CD4-positive, alpha-beta T cell treated with Interleukin-17A for 4 hours (primary cell): ENCODE results near the gene KASH5.
"Not testable (repeated sequence)": the region's sequence is repeated elsewhere in the genome, so short reads cannot be mapped to it uniquely, and the experiment has no call there.

Source experiments
- DNase-seq: peaks from one replicate; pipeline ENCODE4 v3.0.0-alpha.2; 2020; ENCODE audit warnings: mixed read lengths

The KASH5 gene

DNA sequence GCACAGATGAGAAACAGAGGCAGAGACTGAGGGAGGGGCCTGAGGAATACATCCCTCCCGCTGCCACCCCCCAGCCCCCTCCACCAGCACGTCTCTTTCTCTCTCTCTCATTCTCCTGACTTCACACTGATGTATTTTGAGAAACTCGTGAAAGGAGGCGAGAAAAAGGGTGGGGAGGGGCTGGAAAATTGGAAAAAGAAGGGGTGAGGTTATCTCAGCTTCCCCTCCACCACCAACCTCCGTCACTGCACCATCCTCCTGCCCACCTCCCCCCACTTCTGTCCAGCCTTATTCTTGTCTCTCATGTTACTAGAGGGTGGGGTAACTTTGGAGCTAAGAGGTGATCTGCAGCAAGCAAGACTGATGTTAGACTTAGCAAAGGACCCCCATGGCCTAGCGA is 51.8 kb downstream of the KASH5 start:
- no peak for DNase-seq

DNA sequence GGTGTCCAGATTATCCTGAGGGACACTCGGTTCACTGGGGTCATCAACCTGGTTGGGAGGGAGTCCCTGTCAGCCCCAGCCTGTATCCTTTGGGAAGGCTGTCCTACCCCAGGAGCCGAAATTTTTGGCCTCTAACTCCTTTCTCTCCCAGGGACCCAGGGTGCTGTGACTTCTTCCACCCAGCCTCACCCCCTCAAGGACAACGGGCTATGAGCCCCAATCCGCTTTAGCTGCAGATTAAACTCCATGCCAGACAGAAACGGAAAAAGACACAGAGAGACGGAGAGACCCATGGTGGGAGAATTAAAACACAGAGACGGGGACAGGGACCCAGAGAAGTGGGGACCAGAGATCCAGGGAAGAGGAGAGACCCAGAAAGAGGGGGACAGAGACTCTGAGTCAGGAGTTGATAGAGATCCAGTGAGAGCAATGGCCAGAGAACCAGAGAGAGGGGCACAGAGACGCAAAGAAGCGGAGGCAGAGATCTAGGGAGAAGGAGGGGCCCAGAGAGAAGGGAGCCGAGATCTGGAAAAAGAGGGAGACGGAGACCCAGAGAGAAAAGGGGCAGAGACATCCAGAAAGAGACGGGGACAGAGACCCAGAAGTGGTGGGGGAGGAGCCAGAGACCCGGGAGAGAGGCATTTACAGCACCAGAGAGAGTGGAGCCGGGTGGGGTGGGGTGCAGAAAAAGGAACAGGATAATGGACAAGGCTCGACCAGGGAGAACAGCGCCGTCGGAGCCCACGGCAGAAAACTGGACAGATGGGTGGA is 52.6 kb downstream of the KASH5 start:
- no peak for DNase-seq

DNA sequence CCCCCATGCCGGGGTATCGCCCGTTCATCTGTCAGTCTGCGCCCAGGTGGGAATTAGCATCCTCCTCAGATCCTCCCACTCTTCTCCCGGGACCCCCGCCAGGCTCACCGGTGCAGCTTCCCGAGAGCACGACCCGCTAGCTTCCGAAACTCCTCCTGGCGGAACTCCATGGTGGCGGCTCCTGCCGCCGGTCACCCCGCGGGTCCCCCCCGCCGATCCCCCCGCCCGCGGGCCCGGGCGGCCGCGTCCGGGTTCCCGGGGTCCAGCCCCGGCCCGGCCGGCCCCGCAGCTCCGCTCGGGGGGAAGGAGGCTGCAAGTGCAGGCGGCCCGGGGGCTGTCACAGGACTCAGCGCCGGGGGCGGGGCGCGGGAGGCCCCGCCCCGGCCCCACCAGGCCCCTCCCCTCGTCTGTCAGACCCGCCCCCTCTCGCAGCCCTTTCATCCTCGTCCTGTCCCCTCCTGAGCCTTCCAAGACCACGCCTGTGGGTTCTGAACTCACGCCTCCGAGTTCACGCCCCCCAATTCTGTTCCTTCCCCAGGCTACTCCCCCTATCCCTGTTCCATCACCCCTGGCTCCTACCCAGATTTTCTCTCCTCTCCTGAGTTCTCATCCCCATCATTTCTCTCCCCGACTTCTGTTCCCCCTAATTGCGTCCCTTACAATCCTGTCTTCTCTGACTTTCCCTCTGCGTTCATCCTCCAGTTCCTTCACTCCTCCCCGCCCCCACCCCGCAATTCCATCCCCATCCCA is 53.3 kb downstream of the KASH5 start, which contains the start of gene SLC17A7:
TSS of gene SLC17A7 (minus strand) at position 318 of the 750 bp plus-strand sequence. CDS start at position 170, 148 bp downstream.
- DNase-seq = peak; percentile 54

DNA sequence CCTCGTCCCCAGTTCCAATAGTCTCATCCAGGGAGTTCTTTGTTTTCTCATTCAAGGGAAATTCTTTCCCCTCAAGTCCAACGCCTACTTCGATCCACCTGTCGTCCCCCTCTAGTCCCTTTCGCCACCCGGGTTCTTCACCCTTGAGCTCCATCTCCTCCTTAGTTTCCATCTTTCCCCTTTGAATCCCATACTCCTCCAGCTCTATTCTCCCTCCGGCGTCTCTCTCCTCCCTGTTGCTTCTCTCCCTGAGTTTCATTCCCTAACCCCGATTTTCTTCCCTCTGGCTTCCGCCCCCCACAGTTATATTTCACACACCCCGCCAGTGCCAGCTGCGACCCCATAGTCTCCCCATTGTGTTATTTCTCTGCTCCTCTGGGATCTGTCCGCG is 53.9 kb downstream of the KASH5 start:
- DNase-seq = no peak

DNA sequence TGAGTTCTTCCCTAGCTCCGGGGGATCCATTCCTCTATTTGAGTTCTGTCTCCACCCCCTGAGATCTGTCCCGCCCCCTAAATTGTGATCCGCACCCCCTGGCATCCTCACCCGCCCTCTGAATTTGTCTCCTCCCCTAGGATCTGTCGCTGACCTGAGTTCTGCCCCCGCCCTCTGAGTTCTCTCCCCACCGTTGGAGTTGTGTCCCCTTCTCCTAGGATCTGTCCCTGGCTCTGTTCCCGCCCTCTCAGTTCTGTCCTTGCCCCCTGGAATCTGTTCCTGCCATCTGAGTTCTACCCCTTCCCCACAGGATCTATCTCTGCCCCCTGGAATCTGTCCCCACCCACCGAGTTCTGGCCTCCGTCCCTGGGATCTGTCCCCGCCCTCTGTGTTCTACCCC is 54.3 kb downstream of the KASH5 start:
- DNase-seq = peak; percentile 25

DNA sequence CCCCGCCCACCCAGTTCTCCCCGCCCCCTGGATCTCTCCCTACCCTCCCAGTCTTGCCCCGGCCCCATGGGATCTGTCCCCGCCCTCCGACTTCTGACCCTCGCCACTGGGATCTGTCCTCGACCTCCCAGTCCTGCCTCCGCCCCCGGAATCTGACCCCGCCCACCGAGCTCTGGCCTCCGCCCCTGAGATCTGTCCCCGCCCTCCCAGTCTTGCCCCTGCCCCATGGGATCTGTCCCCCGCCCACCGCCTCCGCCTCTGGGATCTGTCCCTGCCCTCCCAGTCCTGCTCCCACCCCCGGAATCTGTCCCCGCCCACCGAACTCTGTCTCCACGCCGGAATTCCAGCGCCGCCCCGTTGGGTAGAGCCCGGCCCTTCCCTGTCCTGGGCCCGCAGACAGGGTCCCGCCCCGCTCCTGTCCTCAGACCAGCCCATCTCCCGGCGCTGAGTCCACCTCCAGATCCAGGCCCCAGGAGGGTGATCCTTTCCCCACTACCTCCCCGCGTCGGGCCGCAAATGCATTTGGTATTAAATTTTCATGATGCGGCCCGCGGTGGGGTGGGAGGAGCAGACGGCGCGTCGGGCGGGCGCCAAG is 54.8 kb downstream of the KASH5 start:
- peak; percentile 72 for DNase-seq

DNA sequence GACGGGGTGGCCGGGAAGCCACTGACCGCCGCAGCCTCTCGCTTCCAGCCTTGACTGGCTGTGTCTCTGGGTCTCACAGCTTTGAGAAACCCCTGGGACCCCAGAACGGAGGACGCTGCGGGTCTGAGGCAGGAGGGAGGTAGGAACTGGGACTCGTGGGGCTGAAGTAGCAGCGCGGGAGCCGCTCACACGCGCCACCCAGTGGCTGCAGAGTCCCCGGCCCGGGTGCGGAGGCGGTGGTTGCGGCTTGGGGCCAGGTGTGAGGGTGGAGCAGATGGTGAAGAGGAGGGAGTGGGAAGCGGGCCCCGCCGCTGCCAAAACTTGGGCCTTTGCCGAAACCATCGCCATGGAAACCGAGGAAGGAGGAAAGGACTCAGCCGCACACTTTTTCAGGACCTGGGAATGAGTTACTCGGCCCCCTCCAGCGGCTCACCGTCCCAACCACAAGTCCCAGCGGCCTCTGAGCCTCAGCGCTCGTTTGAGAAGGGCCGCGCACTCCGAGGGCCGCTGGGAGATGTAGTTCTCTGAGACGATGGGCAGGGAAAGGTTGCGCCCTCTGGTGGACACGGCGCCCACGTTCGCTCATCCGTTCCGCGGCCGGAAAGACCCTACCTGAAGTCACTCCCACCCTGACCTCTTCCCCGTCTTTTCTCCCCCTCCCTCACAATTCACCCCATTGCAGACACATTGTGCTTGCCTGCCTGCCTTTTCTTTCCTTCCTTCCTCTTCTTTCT is 55.5 kb downstream of the KASH5 start:
- peak; percentile 95 for DNase-seq

DNA sequence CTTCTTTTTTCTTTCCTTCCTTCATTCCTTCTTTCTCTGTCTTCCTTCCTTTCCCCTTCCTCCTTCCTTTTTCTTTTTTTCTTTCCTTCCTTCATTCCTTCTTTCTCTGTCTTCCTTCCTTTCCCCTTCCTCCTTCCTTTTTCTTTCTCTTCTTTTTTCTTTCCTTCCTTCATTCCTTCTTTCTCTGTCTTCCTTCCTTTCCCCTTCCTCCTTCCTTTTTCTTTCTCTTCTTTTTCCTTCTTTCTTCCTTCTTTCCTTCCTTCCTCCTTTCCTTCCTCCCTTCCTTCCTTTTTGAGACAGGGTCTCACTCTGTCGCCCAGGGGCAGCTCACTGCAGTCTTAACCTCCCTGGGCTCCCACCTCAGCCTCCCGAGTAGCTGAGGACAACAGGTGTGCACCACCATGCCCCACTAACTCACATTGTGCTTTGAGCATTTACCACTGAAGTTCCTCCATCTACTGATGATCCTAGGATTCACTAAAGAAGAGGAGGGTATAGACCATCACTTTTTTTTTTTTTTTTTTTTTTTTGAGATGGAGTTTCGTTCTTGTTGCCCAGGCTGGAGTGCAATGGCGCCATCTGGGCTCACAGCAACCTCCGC is 56.2 kb downstream of the KASH5 start:
- DNase-seq = not testable (repeated sequence)

DNA sequence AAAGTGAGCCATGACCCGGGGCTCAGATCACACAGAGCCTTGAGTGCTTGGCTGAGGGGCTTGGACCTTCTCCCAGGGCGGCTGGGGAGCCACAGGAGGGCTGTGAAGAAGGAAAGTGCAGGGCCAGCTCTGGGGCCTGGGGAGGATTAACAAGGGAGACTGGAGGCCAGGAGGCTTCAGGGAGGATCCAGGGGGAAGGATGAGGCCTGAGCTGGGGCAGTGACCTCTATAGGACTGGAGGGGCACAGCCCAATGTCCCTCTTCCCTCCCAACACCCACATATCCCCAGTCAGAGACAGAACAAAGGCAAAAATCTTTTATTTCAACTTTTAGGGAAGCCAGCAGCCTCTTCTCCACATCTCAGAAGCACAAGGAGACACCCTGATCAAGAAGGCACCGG is 57.9 kb downstream of the KASH5 start:
- DNase-seq = no peak

DNA sequence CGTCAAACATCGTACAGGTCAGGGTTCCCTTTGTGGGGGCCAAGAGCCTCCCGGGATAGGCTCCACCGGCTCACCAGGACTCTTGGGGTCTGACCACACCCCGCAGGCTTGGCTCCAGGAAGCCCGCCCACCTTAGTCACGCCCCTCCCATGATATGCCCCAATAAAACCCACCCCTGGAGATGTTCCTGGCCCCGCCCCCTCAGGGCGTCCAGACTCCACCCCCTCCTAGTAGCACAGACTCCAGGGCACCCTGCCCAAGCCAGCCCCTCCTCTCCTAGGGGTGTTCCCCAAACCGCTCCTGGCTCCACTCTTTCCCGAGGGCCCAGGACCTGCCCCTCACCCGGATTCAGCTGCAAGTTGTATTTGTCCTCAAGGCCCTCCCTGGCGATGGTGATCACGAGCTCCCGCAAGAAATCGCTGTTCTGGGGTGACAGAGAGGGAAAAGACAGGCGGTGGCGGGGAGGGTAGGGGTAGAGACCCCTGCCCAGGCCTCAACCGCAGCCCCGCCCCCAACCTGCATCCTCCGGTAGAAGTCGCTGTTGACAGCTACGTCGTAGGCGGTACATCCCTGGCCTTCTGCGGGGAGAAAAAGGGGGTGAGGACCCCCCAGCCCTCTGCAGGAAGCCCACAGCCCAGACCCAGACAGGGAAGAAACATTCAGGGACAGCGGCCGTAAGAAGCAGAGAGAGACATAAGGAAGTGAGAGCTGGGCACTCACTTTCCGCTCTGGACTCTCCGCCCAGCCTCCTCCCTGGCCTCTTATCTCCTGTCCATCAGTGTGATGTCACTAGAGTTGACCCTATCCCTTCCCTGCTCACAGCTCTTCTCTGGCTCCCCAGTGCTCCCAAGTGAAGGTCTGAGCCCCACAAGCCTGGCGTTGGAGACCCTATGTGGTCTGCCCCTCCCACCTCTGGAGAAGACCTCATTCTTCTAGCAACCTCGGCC is 59.7 kb downstream of the KASH5 start:
- DNase-seq = peak; percentile 31

DNA sequence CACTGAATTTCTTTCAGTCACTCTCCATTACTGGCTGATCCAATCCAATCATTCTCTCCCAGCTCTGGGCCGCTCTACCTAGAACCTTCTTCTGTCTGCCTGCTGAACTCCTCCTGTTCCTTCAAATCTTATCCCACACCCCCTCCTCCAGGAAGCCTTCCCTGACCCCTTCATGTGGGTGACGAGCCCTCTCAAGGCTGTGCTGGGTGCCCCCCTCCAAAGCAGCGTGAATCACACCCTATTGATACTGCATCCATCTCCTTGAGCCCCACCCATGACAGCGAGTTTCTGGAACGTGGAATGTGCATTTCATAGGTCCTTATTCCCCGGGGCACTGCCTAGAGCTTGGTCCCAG is 60.4 kb downstream of the KASH5 start:
- DNase-seq = no peak

DNA sequence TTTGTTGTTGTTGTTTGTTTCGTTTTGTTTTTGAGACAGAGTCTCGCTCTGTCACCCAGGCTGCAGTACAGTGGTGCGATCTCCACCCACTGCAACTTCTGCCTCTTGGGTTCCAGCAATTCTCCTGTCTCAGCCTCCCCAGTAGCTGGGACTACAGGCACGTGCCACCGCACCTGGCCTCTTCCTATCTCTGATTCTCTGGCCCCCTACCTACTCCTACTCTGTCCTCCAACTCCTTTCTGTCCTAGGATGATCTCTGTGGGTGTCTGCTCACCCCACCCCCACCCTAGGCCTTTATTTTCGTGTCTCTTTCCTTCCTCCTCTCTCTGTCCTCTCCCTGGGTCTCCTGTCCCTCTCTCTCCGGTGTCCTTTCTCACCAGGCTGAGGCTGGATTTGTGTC is 62.4 kb downstream of the KASH5 start:
- no peak for DNase-seq

DNA sequence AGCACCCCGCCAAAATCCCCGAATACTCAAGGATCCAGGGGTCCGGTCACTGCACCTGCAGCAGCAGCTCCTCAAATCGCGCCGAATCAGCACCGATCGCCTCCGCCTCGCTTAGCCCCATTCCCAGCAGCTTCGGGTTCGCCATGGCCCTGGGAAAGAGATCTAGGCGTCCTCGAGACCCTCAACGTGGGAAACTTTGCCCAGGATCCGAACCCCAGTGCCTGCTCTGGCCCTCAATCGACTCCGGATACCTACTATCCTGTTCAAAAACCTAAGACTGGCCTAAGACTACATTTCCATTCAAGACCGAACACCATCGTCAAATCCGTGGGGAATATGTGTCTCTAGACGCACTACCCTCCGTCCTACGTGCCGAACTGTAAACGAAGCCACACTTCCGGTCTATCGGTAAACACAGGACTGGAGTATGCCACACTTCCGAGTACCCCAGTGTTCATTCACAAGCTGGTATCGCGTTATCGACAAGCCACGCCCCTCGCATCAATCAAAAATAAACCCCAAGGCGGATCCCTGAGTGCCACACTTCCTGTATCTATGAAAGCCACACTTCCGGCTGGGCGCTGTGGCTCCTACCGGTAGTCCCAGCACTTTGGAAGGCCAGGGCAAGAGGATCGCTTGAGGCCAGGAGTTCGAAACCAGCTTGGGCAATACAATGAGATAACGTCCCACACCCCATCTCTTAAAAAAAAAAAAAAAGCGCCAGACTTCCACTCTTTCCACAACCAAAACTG is 63.6 kb downstream of the KASH5 start, which contains the start of gene PIH1D1:
TSS of gene PIH1D1 (minus strand) at position 385 of the 752 bp plus-strand sequence. CDS start at position 145, 240 bp downstream.
- peak; percentile 96 for DNase-seq

DNA sequence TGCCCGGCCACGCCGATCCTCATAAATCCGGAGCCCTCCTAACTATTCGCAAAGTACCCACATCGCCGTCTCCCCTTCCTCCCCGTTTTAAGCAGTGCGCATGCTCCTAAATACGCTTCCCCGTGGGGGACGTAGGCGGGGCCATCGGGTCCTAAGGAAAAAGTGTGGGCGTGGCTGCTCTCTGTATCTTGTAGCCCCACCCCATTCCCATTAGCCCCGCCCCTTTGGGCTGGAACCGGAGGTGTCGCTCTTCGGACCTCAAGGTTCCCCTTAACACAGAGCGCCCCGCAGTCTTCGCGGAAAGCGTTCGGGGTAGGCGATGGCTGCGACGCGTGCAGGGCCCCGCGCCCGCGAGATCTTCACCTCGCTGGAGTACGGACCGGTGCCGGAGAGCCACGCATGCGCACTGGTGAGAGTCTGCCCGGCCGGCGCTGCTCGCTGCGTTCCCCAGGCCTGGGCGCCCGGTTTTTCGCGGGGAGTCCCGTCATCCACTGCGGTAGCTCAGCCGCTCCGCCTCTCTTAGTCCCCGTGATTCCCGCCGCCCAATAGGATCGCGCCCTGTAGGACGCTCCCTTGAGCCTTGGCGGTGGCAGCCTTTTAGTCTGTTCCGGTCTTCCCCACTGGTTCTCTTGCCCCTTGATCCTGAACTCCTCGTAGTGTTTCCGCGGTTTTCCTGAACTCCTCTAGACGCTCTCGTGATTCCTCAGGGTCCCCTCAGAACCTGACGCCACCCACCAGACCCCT is 65.1 kb downstream of the KASH5 start, which contains the start of gene ALDH16A1:
TSS of gene ALDH16A1 (plus strand) at position 213 of the 744 bp plus-strand sequence. CDS start at position 320, 107 bp downstream.
- DNase-seq = peak; percentile 97

DNA sequence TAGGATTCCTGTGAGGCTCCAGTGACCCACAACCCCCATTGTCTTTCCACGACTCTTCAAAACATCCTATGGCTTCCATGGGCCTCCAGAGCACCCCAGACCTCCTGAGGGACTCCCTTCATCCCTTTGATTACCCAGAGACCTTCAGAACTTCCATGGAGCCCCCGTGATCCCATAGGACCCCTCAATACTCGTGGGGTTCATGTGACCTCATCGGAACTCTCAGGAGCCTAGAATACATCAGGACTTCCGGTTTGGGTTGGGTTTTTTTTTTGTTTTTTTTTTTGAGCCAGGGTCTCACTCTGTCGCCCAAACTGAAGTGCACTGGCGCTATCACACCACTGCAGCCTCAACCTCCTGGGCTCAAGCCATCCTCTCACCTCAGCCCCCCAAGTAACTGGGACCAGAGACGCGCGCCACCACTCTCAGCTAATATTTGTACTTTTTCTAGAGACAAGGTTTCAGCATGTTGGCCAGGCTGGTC is 65.8 kb downstream of the KASH5 start:
- no peak for DNase-seq

DNA sequence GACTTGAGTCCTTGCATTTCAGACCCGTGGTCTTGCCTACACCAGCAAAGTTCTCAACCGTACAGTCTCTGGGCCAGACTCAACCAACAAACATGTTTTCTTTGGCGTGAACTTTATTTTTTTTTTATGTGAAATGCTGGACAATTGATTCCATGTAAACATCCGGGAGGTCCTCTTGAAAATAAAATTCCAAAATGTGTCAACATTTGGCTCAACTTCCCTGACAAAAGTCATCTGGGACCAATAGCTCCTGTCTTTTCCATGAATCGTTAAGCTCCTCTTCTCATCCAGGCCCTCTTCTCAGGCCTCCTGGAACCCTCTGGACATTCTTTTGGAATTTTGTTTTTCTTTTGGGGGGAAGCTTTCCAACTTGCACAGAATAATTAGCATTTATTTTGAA is 67.7 kb downstream of the KASH5 start:
- no peak for DNase-seq

DNA sequence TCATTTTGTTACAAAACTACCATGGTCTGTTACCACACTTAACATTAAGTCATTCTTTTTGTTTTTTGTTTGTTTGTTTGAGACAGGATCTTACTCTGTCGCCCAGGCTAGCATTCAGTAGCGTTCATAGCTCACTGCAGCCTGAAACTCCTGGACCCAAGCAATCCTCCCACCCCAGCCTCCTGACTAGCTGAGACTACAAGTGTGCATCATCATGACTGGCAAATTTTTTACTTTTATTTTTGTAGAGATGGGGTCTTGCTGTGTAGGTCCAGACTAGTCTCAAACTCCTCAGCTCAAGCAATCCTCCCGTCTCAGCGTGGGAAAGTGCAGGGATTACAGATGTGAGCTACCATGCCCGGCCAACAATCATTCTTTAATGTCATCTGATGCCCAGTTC is 68.3 kb downstream of the KASH5 start:
- no peak for DNase-seq

DNA sequence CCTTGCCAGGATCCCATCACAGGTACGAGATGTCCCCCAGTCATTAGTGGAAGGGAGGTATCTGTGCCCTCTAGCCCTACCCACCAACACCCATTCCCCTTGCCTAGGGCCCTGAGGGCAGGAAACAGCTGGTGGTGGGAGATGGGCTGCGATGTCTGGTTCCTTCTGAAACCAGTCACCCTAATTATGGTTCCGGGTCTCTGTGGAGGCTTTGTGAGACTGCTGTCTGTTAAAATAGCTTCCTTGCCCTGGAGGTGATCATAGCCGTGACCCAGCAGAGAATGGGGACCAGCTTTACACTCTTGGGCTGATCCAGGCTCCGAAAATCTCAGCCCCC is 70.5 kb downstream of the KASH5 start:
- DNase-seq = no peak

DNA sequence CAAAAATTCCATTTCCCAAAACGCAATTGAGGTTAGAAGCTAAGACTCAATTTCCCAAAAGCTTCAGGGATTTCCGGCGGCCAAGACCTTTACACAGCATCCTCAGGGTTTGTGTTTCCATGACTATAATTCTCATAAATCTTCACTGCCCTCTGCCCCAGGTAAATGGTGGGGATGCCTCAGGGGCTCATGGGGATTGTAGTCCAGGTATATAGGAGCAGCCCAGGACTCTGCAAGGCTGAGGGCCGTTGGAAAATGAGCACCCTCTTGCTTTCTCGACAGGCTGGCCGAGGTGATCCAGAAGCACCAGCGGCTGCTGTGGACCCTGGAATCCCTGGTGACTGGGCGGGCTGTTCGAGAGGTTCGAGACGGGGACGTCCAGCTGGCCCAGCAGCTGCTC is 71.3 kb downstream of the KASH5 start:
- no peak for DNase-seq

DNA sequence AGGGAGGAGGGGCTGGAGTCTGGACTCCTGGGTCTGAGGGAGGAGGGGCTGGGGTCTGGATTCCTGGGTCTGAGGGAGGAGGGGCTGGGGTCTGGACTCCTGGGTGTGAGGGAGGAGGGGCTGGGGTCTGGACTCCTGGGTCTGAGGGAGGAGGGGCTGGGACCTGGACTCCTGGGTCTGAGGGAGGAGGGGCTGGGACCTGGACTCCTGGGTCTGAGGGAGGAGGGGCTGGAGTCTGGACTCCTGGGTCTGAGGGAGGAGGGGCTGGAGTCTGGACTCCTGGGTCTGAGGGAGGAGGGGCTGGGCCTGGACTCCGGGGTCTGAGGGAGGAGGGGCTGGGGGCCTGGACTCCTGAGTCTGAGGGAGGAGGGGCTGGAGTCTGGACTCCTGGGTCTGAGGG is 73.1 kb downstream of the KASH5 start:
- DNase-seq = not testable (repeated sequence)
